Testis (tissue), 2 donors: ENCODE results near the gene FRAS1.

Experiments used
- CTCF ChIP-seq, 3 experiments: fragments of 450-650 bp in 2 of 3; fragments of 200-600 bp in 1 of 3; sonication (generic) in 1 of 3; IDR thresholded peaks; one replicate each; pipeline ENCODE4 v1.5.1; 2016 to 2019; ENCODE audit warnings: antibody characterized with exemption in 3 of 3, mild to moderate bottlenecking in 2 of 3, moderate library complexity in 1 of 3
- POLR2A ChIP-seq: fragments of 450-650 bp; IDR thresholded peaks from one replicate; pipeline ENCODE4 v1.6.1; 2017; ENCODE audit warnings: antibody characterized with exemption, mild to moderate bottlenecking, moderate library complexity

DNA sequence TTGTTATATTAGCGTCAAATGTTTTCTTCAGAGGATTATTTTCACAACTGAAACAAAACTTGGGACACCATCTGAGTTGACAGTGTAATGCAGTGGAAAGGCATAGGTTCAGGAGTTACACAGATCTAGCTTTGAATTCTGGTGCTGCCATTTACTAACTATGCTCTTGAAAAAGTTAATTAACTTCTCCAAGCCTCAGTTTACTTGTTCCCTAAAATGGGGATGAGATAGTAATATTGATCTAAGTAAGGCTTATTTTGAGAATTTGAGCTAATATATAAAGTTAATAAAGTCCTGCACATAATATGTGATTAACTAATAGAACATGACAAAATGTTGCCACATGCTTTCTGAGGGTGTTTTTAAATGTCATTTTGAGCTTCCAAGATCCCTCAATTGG, 112.6 kb downstream of the FRAS1 start:
- TF ChIP-seq CTCF (IDR thresholded peaks at IDR 0.05) (no peak), POLR2A (no peak)
